ENCODE data around the gene SPN.
"Not testable (repeated sequence)": the region's sequence is repeated elsewhere in the genome, so short reads cannot be mapped to it uniquely, and the experiment has no call there.

The SPN gene

DNA sequence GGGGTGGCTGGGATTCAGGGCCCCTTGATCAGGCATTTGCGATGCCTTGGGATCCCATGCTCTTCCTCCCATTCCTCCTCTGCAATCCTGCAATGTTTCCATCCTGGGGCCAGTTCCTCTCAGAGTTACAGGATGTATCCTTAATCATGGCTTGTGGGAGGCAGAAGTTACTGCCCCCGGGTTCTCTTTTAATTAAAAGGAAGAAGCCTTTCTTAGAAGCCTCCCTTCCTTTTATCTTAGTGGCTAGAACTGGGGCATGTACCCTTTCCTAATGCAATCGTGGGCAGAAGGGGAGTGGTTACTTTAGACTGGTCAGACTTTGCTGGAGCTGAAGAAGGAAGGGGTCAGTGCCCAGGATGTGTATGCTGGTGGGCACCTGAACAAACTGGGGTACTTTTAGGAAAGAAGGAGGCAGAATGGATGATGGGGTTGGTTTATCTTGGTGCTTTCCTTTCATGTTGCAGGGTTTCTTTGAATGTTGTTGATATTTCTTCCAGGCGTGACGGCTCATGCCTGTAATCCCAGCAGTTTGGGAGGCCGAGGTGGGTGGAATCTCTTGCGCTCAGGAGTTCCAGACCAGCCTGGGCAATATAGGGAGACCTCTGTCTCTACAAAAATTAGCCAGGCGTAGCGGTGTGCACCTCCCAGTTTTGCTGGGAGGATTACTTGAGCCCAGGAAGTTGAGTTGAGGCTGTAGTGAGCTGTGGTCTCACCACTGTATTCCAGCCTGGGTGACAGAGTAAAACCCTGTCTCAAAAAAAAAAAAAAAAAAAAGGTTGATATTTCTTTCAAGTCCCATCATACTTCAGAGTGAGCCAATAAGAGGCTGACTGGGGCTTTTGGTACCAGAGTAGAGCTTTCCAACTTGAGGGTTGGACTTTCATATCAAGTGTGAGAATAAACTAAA is 13.2 kb upstream of the SPN start:
- no peak overlapping the region for H3K4me3 ChIP-seq (ENCODE audit: low read depth, low read length)
- no peak for DNase-seq (ENCODE audit: low read depth, low spot score)
- TF ChIP-seq CTCF (IDR thresholded peaks at IDR 0.05; ENCODE audit: insufficient read depth, low read length, missing control alignments) = no peak
- POLR2A ChIA-PET = no interaction called here
- CTCF ChIA-PET = no interaction called here

DNA sequence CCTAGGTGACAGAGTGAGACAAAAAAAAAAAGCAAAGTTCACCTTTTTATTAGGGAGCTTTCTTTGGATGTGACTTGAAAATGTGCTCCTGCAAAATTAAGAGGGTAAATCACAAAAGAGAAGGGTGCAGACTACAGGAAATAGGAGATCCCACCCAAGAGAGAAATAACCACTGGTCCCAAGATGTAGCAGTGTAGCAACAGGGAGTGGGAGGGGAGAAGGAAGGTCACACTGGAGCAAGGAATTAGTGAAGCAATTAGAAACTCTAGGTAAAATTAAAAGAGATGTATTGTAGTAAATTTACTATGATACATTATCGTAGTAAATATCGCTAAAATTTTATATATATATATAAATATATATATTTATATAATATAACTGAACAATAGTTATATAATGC is 12.3 kb upstream of the SPN start:
- ChIA-PET CTCF (interaction anchor here (1.7 kb wide), 1 partner anchor 10 kb away, joined by 6 read pairs; no protein-coding TSS in a partner anchor), POLR2A (interaction anchor here (0.7 kb wide), 1 partner anchor 293 kb away, joined by 4 read pairs; no protein-coding TSS in a partner anchor)
- no peak for TF ChIP-seq CTCF (IDR thresholded peaks at IDR 0.05; ENCODE audit: insufficient read depth, low read length, missing control alignments)

DNA sequence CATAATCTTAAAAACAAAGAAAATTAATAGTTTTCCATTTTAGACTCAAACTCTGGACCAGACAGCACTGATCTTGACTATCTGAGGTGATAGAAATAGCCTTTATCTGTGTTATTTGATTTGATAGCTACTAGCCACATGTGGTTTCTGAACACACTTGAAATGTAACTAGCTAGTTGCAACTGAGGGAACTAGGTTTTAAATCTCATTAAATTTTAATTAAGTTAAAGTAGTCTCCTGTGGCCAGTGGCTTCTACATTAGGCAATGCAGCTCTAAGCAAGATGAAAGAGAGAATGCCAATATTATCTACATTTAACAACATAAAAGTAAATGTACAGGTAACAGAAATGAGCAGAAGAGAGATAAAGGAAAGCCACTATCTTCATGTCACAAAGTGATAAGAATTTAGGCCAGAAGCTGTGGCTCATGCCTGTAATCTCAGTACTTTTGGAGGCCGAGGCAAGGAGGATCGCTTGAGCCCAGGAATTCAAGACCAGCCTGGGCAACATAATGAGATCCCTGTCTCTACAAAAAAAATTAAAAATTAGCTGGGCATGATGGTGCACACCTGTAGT is 11.2 kb upstream of the SPN start:
- ChIA-PET POLR2A (no interaction called here), CTCF (interaction anchor here (0.6 to 1.7 kb wide), 2 partner anchors 11 to 13 kb away, joined by 3 to 6 read pairs; no protein-coding TSS in a partner anchor)
- DNase-seq (ENCODE audit: low read depth, low spot score) = no peak
- H3K4me3 ChIP-seq (ENCODE audit: low read depth, low read length) = no peak overlapping the region
- TF ChIP-seq CTCF (IDR thresholded peaks at IDR 0.05; ENCODE audit: insufficient read depth, low read length, missing control alignments) = no peak

More for the DNA sequence above, 12.3 kb upstream of the SPN start:
- no peak overlapping the region for H3K4me3 ChIP-seq (ENCODE audit: low read depth, low read length)
- DNase-seq (ENCODE audit: low read depth, low spot score) = no peak

GRCh38 chr16:29653471-29653870 is 9.6 kb upstream of the SPN start:
- TF ChIP-seq CTCF (IDR thresholded peaks at IDR 0.05; ENCODE audit: insufficient read depth, low read length, missing control alignments) = no peak
- H3K4me3 ChIP-seq (ENCODE audit: low read depth, low read length) = no peak overlapping the region
- POLR2A ChIA-PET = no interaction called here
- no peak for DNase-seq (ENCODE audit: low read depth, low spot score)
- CTCF ChIA-PET = interaction anchor here (0.6 kb wide), 1 partner anchor 21 kb away, joined by 4 read pairs; no protein-coding TSS in a partner anchor

DNA sequence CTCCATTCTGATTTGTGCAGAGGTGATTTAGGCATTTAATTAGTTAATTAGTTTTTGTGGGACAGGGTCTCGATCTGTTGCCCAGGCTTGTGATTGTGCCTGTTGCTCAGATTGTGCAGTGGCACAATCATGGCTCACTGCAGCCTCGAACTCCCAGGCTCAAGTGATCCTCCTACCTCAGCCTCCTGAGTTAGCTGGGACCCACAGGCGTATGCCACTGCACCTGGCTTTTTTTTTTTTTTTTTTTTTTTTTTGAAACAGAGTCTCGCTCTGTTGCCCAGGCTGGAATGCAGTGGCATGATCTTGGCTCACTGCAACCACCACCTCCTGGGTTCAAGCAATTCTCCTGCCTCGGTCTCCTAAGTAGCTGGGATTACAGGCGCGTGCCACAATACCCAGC is 9.2 kb upstream of the SPN start:
- H3K4me3 ChIP-seq (ENCODE audit: low read depth, low read length); CTCF ChIA-PET; DNase-seq (ENCODE audit: low read depth, low spot score); POLR2A ChIA-PET: not testable (repeated sequence)

DNA sequence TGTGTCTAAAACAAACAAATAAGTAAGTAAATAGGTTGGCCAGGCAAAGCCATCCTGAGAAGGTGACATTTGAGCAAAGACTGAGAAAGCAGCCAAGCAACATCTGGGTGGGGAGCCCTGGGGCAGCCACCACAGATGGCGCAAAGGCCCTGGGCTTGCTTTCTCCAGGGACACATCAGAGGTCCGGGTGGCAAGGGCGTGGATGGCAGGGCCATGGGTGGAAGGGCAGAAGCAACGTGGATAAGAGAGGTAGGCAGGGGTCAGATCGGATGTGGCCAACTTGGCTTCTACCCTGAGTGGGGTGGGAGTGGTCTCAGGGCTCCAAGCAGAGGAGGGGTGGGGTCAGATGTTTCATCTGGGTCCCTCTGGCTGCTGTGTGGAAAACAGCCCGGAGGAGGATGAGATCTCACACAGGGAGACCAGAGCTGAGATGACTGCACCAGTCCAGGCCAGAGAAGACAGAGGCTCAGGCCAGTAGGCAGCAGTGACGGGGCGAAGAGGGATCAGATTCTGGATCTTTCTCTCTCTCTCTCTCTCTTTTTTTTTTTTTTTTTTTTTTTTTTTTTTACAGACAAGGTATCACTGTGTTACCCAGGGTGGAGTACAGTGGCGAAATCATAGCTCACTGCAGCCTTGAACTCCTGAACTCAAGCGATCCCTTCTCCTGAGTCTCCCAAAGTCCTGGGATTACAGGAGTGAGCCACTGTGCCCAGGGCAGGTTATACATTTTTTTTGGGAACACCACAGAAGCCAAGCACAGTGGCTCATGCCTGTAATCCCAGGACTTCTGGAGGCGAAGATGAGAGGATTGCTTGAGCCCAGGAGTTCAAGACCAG is 6.1 kb upstream of the SPN start:
- TF ChIP-seq CTCF (IDR thresholded peaks at IDR 0.05; ENCODE audit: insufficient read depth, low read length, missing control alignments) = no peak
- ChIA-PET POLR2A (no interaction called here), CTCF (no interaction called here)
- no peak overlapping the region for H3K4me3 ChIP-seq (ENCODE audit: low read depth, low read length)
- no peak for DNase-seq (ENCODE audit: low read depth, low spot score)
